GM12878 (cell line): ENCODE results near the gene TXLNA. TPM values are rescaled to one million over a fixed set of nuclear protein-coding genes. Genes with fewer than 3 reads are reported as not detected.

Source experiments
- ATAC-seq: fragments of 200-7000 bp; cut with Tn5 transposase; 3 replicates; pipeline ENCODE4 v1.9.1; 2020; ENCODE audit warnings: mild to moderate bottlenecking, moderate library complexity
- BruUV-seq: library from RNA; stranded (reverse); fragments of 400-500 nt; replicated peaks from 2 replicates; lab custom pipeline; 2021; lab: Mats Ljungman, UMichigan
- CTCF ChIA-PET: fragments of 300-600 bp; sonication (Branson Sonifier 250); formaldehyde crosslinking; extraction: SDS; loops from one replicate; lab custom pipeline; 2021; ENCODE audit warnings: inconsistent platforms; lab: Yijun Ruan, JAX
- POLR2A ChIA-PET: fragments of 350-600 bp; formaldehyde crosslinking; extraction: SDS; loops from one replicate; lab custom pipeline; 2021; ENCODE audit warnings: inconsistent platforms; lab: Charles Lee
- RAD21 ChIA-PET: fragments of 300-600 bp; sonication (Branson Sonifier 250); formaldehyde crosslinking; loops from one replicate; lab custom pipeline; 2023; ENCODE audit warnings: antibody characterized with exemption; ENCODE audit not compliant: unreplicated experiment; lab: Charles Lee
- SMC1A ChIA-PET: fragments of 300-600 bp; sonication (Branson Sonifier 250); formaldehyde crosslinking; loops from one replicate; lab custom pipeline; 2023; ENCODE audit not compliant: unreplicated experiment, uncharacterized antibody; lab: Charles Lee
- DNase-seq: peaks from one replicate; pipeline ENCODE4 v3.0.0-alpha.2; 2011; ENCODE audit warnings: low read depth, low spot score
- FAIRE-seq: peaks from 3 replicates; lab custom pipeline; 2011; peaks lifted over from hg19 to GRCh38; lab: Jason Lieb, UNC
- H2AFZ ChIP-seq: 2 replicates; pipeline ENCODE4 v1.6.0; 2011; ENCODE audit warnings: low read depth, low read length, control low read depth; ENCODE audit not compliant: control insufficient read depth
- H3K27ac ChIP-seq: 2 replicates; pipeline ENCODE4 v1.5.1; 2011; ENCODE audit warnings: control low read depth; ENCODE audit not compliant: control insufficient read depth, insufficient read depth
- H3K27me3 ChIP-seq, 2 experiments: replicated peaks in 1 of 2; 2 replicates each; pipeline versions ENCODE4 v1.6.0 to v1.6.1; 2011; ENCODE audit warnings: low read length in 1 of 2; ENCODE audit not compliant: control insufficient read depth in 2 of 2, insufficient read depth in 2 of 2
- H3K36me3 ChIP-seq, 2 experiments: 2 replicates each; pipeline ENCODE4 v1.5.1; 2011; ENCODE audit warnings: low read length in 1 of 2; ENCODE audit not compliant: control insufficient read depth in 2 of 2, insufficient read depth in 2 of 2
- H3K4me1 ChIP-seq: 2 replicates; pipeline ENCODE4 v1.6.1; 2011; ENCODE audit warnings: mild to moderate bottlenecking, low read length, moderate library complexity, mixed read lengths; ENCODE audit not compliant: control insufficient read depth, insufficient read depth
- H3K4me2 ChIP-seq: 2 replicates; pipeline ENCODE4 v1.6.0; 2011; ENCODE audit warnings: control low read depth; ENCODE audit not compliant: control insufficient read depth, insufficient read depth
- H3K4me3 ChIP-seq: fragments of 200-600 bp; sonication (generic); 2 replicates; pipeline ENCODE4 v1.5.1; 2016
- H3K79me2 ChIP-seq: 2 replicates; pipeline ENCODE4 v1.6.0; 2011; ENCODE audit warnings: low read length; ENCODE audit not compliant: control insufficient read depth, insufficient read depth
- H3K9ac ChIP-seq: 2 replicates; pipeline ENCODE4 v1.8.0; 2011; ENCODE audit warnings: low read length, control low read depth, mixed read lengths; ENCODE audit not compliant: control insufficient read depth, insufficient read depth
- H3K9me3 ChIP-seq: replicated peaks from 3 replicates; pipeline ENCODE4 v1.5.1; 2011; ENCODE audit warnings: mild to moderate bottlenecking, low read length; ENCODE audit not compliant: control insufficient read depth, insufficient read depth
- H4K20me1 ChIP-seq: 2 replicates; pipeline ENCODE4 v1.6.0; 2011; ENCODE audit not compliant: control insufficient read depth, insufficient read depth
- CBFB ChIP-seq: IDR thresholded peaks from 2 replicates; pipeline ENCODE4 v1.6.1; 2016; ENCODE audit warnings: antibody characterized with exemption, low read depth
- FOXM1 ChIP-seq: IDR thresholded peaks from 2 replicates; pipeline ENCODE4 v1.6.1; 2012; ENCODE audit warnings: low read depth, mild to moderate bottlenecking, inconsistent platforms, low read length, moderate library complexity
- GATAD2B ChIP-seq: fragments of 450-650 bp; conservative IDR thresholded peaks from 2 replicates; pipeline ENCODE4 v1.6.1; 2017; ENCODE audit warnings: low read depth, mild to moderate bottlenecking, moderate library complexity
- IRF4 ChIP-seq: IDR thresholded peaks from 2 replicates; pipeline ENCODE4 v1.6.1; 2011; ENCODE audit warnings: low read depth, low read length
- KLF5 ChIP-seq: fragments of 450-650 bp; IDR thresholded peaks from 2 replicates; pipeline ENCODE4 v1.6.1; 2014; ENCODE audit warnings: mild to moderate bottlenecking; ENCODE audit not compliant: partially characterized antibody
- NFYB ChIP-seq: IDR thresholded peaks from 2 replicates; pipeline ENCODE4 v1.6.1; 2011; ENCODE audit warnings: low read depth, mild to moderate bottlenecking, low read length, improper control_type of control experiment, moderate library complexity; ENCODE audit not compliant: insufficient read depth
- PAX5 ChIP-seq: IDR thresholded peaks from 2 replicates; pipeline ENCODE4 v1.6.1; 2011; ENCODE audit warnings: low read depth, low read length, borderline replicate concordance
- POLR2AphosphoS2 ChIP-seq: IDR thresholded peaks from 2 replicates; pipeline ENCODE4 v1.6.1; 2011; ENCODE audit warnings: low read depth, mild to moderate bottlenecking, low read length, improper control_type of control experiment, moderate library complexity
- RFX5 ChIP-seq: IDR thresholded peaks from 2 replicates; pipeline ENCODE4 v1.6.1; 2011; ENCODE audit warnings: low read depth, low read length, improper control_type of control experiment
- YY1 ChIP-seq: IDR thresholded peaks from 2 replicates; pipeline ENCODE4 v1.6.1; 2011; ENCODE audit warnings: low read depth, mild to moderate bottlenecking, low read length
- WGBS: methylation state at CpG from one replicate; pipeline ENCODE4 v1.1.6; 2016; ENCODE audit warnings: low lambda C conversion rate; ENCODE audit not compliant: insufficient replicate concordance, insufficient coverage; ENCODE audit errors: missing lambda C conversion rate; 5-methylcytosine and 5-hydroxymethylcytosine counted together
- in situ Hi-C: fragments of 300-500 bp; cut with MboI; formaldehyde crosslinking; loops from 9 replicates; pipeline ENCODE4 v1.14.3; 2018; ENCODE audit warnings: mixed read lengths
- intact Hi-C: fragments of 100-400 bp; cut with micrococcal nuclease; formaldehyde crosslinking; loops from one replicate; pipeline ENCODE4 v1.14.2; 2022; ENCODE audit not compliant: unreplicated experiment
- polyA plus RNA-seq, 11 experiments: library from polyadenylated mRNA; depleted of rRNA in 4 of 11; unstranded in 6 of 11; stranded (reverse) in 5 of 11; fragments of >200 nt; fragmentation: Nextera tagmentation in 4 of 11; fragmentation: Illumina TruSeq in 1 of 11; extraction: Ambion mirVana in 4 of 11; extraction: Trizol in 1 of 11; gene quantifications; 1 replicate in 1 of 11; 2 replicates in 10 of 11; pipeline versions ENCODE4 v1.2.1 to v1.2.3, GENCODE V29; 2011 to 2016; ENCODE audit warnings: inconsistent platforms in 2 of 11, missing spikeins in 2 of 11, low read depth in 1 of 11
- total RNA-seq, 4 experiments: library from RNA; depleted of rRNA in 3 of 4; stranded (reverse); fragments of >200 nt in 3 of 4; fragmentation: Illumina TruSeq in 1 of 4; extraction: Trizol in 1 of 4; gene quantifications; 2 replicates each; pipeline versions ENCODE4 v1.2.1 to v1.2.3, GENCODE V29; 2013 to 2021
- TF ChIP-seq, protein P1 (sequence below): fragments of 450-650 bp; IDR thresholded peaks from 2 replicates; pipeline ENCODE4 v1.6.1; 2018; ENCODE audit warnings: mild to moderate bottlenecking, low read depth, moderate library complexity; ENCODE audit not compliant: partially characterized antibody

The TXLNA gene
- total and polyA plus RNA-seq, 10 of the 15 experiments (the other 5 are each of a cell fraction or from before 2014, with no cell fraction given), result 7.2 to 93.7 (median 47.9) TPM

DNA sequence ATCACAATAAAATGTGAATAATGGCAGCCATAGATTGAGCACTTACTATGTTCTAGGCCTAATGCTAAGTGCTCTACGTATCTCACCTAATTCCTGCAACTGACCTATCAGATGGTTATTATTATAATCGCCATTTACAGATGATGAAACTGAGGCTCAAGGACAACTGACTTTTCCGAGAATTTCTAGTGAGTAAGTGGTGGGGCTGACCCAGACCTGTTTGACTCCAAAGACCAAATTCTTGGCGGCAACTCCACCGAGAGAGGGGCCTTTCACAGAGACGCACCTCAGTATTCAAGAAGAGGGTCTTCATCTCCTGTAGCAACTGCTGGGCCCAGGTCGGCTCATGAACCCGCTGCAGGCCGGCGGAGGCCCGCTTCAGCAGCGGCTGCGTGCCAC lies 42.1 kb downstream of the TXLNA start:
- intact Hi-C loops (no loop called here), in situ Hi-C loops (no loop called here)
- H3K36me3 ChIP-seq, result peaks cover 2 to 16% of the 10 kb centered on the region in 2 experiments
- H2AFZ ChIP-seq, result peak overlapping the region; percentile 89; the same call in 1 of the 2 replicates
- no TSS peak for BruUV-seq
- peak overlapping the region; percentile 99 for H3K9ac ChIP-seq
- H3K27ac ChIP-seq, result no peak overlapping the region; the same call in 1 of the 2 replicates
- DNase-seq (no peak), FAIRE-seq (no peak), ATAC-seq (no peak)
- H3K4me1 ChIP-seq, result peaks cover 12% of the 10 kb centered on the region
- ChIA-PET CTCF (interaction anchor here (0.8 to 6.0 kb wide), 7 partner anchors 14 to 192 kb away, joined by 3 to 46 read pairs (median 5); partner anchors contain the start of genes FAM167B and HDAC1), RAD21 (interaction anchor here (1.0 to 2.0 kb wide), 7 partner anchors 11 to 114 kb away, joined by 3 to 10 read pairs (median 4); partner anchors contain the start of genes CCDC28B, HDAC1, KPNA6 and MARCKSL1), SMC1A (interaction anchor here (1.0 to 2.0 kb wide), 5 partner anchors 20 to 95 kb away, joined by 3 to 11 read pairs (median 3); no protein-coding TSS in a partner anchor), POLR2A (interaction anchor here (1.0 to 1.3 kb wide), 3 partner anchors 19 to 114 kb away, joined by 3 to 4 read pairs (median 4); partner anchors contain the start of gene KPNA6)
- peak overlapping the region; percentile 92 for H3K4me2 ChIP-seq
- H3K79me2 ChIP-seq, result peaks cover 29% of the 10 kb centered on the region
- peak overlapping the region; percentile 89 for H3K4me3 ChIP-seq
- TF ChIP-seq PAX5 (0 out of 2 replicates have a peak, but pooled peaks have one; percentile 1), NFYB (no peak)
- no peaks in the 10 kb centered on the region for H3K9me3 ChIP-seq
- no peaks in the 10 kb centered on the region for H3K27me3 ChIP-seq
- under 1% methylated on average over 13 of the region's 13 CpGs for WGBS
- H4K20me1 ChIP-seq, result no peaks in the 10 kb centered on the region

DNA sequence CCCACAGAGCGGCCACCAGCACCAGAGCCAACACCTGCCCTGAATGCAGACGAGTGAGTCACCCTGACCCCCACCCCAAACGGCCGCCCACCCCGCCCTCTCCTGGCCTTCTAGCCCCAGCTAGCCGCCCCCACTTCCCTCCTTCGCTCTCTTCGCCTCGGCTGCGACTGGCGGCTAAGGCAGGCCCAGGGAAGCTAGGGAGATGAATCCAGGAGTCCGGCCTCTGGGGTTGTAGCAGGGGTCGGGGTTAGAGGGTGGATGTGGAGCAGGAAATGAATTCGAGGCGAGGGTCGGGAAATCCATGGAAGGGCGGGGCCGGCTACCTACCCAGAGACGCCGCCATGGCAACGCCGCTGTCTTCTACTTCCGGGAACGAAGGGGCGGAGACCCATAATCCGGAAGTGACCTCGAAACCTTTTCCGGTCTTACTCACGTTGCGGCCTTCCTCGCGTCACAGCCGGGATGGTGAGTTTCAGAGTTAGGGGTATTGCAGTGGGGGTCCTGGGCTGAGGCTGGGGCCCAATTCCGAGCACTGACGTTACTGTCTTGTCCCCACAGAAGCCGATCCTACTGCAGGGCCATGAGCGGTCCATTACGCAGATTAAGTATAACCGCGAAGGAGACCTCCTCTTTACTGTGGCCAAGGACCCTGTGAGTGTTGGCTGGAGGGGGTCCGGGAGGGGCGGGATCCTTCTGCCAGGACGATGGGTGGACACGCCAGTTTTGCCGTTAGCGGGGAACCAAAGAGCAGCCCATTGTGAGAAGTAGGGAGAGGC lies 42.7 kb downstream of the TXLNA start, which contains the start of the genes EIF3I and TMEM234:
Gene EIF3I (plus strand): TSS at position 428 of the 776 bp plus-strand sequence. CDS start 35 bp downstream, at position 463.
Gene TMEM234 (minus strand): TSS at position 374 of the 776 bp plus-strand sequence. CDS start 31 bp downstream, at position 343.
- peak within 1 kb of the TSS; percentile 98 for H3K27ac ChIP-seq
- CTCF ChIA-PET, result interaction anchor here (1.0 to 6.0 kb wide), 3 partner anchors 18 to 172 kb away, joined by 3 to 46 read pairs (median 9); partner anchors contain the start of gene FAM167B
- peaks cover 29% of the 10 kb centered on the region for H3K79me2 ChIP-seq
- H4K20me1 ChIP-seq, result no peaks in the 10 kb centered on the region
- peaks cover 12% of the 10 kb centered on the region for H3K4me1 ChIP-seq
- H3K9ac ChIP-seq, result peak within 1 kb of the TSS; percentile 99
- under 1% methylated on average over 42 of the region's 46 CpGs for WGBS
- SMC1A ChIA-PET, result interaction anchor here (1.0 to 2.0 kb wide), 3 partner anchors 42 to 99 kb away, joined by 3 to 11 read pairs (median 4); partner anchors contain the start of gene TXLNA
- BruUV-seq, result no TSS peak
- peak within 1 kb of the TSS; percentile 89 for H3K4me3 ChIP-seq
- ATAC-seq, result peak; percentile 91
- POLR2A ChIA-PET, result interaction anchor here (0.6 to 1.5 kb wide), 5 partner anchors 20 to 114 kb away, joined by 3 to 6 read pairs (median 3); partner anchors contain the start of gene KPNA6
- peak within 1 kb of the TSS; percentile 89 for H2AFZ ChIP-seq
- H3K9me3 ChIP-seq, result no peaks in the 10 kb centered on the region
- DNase-seq, result peak; percentile 60
- RAD21 ChIA-PET, result interaction anchor here (1.0 to 2.1 kb wide), 5 partner anchors 21 to 115 kb away, joined by 3 to 10 read pairs (median 4); partner anchors contain the start of genes CCDC28B, HDAC1, KPNA6 and MARCKSL1
- peak; percentile 91 for FAIRE-seq
- H3K36me3 ChIP-seq, result peaks cover 2 to 13% of the 10 kb centered on the region in 2 experiments
- H3K27me3 ChIP-seq, result no peaks in the 10 kb centered on the region
- peak within 1 kb of the TSS; percentile 92 for H3K4me2 ChIP-seq
- in situ Hi-C loops (no loop called here), intact Hi-C loops (no loop called here)
- TF ChIP-seq YY1, result peak; percentile 39; the same call in 1 of the 2 replicates
- peak; percentile 83; the same call in 1 of the 2 replicates for TF ChIP-seq POLR2AphosphoS2
- no peak; the same call in 1 of the 2 replicates for TF ChIP-seq CBFB
- 0 out of 2 replicates have a peak, but pooled peaks have one; percentile 26 for TF ChIP-seq GATAD2B
- TF ChIP-seq IRF4, result peak; percentile 32; the same call in 1 of the 2 replicates
- TF ChIP-seq KLF5, result no peak
- no peak for TF ChIP-seq RFX5
- TF ChIP-seq FOXM1, result no peak
- TF ChIP-seq, protein P1, sequence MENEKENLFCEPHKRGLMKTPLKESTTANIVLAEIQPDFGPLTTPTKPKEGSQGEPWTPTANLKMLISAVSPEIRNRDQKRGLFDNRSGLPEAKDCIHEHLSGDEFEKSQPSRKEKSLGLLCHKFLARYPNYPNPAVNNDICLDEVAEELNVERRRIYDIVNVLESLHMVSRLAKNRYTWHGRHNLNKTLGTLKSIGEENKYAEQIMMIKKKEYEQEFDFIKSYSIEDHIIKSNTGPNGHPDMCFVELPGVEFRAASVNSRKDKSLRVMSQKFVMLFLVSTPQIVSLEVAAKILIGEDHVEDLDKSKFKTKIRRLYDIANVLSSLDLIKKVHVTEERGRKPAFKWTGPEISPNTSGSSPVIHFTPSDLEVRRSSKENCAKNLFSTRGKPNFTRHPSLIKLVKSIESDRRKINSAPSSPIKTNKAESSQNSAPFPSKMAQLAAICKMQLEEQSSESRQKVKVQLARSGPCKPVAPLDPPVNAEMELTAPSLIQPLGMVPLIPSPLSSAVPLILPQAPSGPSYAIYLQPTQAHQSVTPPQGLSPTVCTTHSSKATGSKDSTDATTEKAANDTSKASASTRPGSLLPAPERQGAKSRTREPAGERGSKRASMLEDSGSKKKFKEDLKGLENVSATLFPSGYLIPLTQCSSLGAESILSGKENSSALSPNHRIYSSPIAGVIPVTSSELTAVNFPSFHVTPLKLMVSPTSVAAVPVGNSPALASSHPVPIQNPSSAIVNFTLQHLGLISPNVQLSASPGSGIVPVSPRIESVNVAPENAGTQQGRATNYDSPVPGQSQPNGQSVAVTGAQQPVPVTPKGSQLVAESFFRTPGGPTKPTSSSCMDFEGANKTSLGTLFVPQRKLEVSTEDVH, result peak; percentile 72
